Peyer's patch (tissue), 4 donors: ENCODE measurements around the gene AKAP5. TPM values are rescaled to one million over a fixed set of nuclear protein-coding genes. Genes with fewer than 3 reads are reported as not detected.

Experiments
- DNase-seq, 3 donors: peaks; one replicate each; pipeline ENCODE4 v3.0.0-alpha.2; 2017 to 2019
- H3K27ac ChIP-seq, 4 donors: fragments of 200-600 bp; sonication (generic); one replicate each; pipeline ENCODE4 v1.5.1; 2016 to 2019
- H3K27me3 ChIP-seq, 2 donors: fragments of 200-600 bp; sonication (generic); one replicate each; pipeline ENCODE4 v1.5.1; 2019
- H3K36me3 ChIP-seq, 3 donors: fragments of 200-600 bp; sonication (generic); one replicate each; pipeline ENCODE4 v1.5.1; 2016 to 2019
- H3K4me1 ChIP-seq, 4 donors: fragments of 200-600 bp; sonication (generic); one replicate each; pipeline ENCODE4 v1.5.1; 2016 to 2019
- H3K4me3 ChIP-seq, 4 donors: fragments of 200-600 bp; sonication (generic); 1 replicate in 3 of 4; 2 replicates in 1 of 4; pipeline ENCODE4 v1.5.1; 2016 to 2019; ENCODE audit warnings: mild to moderate bottlenecking in 1 of 4
- H3K9me3 ChIP-seq, 4 donors: fragments of 200-600 bp; sonication (generic); one replicate each; pipeline ENCODE4 v1.5.1; 2016 to 2019; ENCODE audit warnings: mild to moderate bottlenecking in 1 of 4
- POLR2A ChIP-seq, 2 donors: fragments of 450-650 bp; IDR thresholded peaks; one replicate each; pipeline ENCODE4 v1.5.1; 2017; ENCODE audit warnings: antibody characterized with exemption in 2 of 2, mild to moderate bottlenecking in 2 of 2, moderate library complexity in 2 of 2
- total RNA-seq, 4 donors: library from RNA; depleted of rRNA; stranded (reverse); fragments of >200 nt; gene quantifications; one replicate each; pipeline ENCODE4 v1.1.0, GENCODE V29; 2016
- TF ChIP-seq, protein P1 (sequence below), 6 experiments: fragments of 450-650 bp in 4 of 6; fragments of 200-600 bp in 2 of 6; sonication (generic) in 1 of 6; IDR thresholded peaks; one replicate each; pipeline ENCODE4 v1.5.1; 2017 to 2019; ENCODE audit warnings: antibody characterized with exemption in 6 of 6, mild to moderate bottlenecking in 3 of 6, moderate library complexity in 1 of 6

Gene AKAP5
- total RNA-seq, 4 donors from 2014 or later = 0.57 to 2.8 (median 2.4) TPM

DNA sequence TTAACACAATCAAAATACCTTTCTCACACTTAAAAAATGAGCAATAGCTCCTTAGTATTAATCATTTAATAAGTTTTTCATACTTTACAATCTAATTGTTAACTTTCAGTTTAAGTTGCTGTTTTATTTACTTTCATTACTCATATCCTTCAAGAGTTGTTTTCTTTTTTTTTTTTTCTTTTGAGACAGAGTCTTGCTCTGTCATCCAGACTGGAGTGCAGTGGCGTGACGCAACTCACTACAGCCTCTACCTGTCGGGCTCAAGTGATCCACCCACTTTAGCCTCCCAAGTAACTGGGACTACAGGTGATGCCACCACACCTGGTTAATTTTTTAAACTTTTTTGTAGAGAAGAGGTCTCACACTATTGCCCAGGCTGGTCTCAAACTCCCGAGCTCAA is 55.4 kb downstream of the AKAP5 start:
- no peaks in the 10 kb centered on the region for H3K27me3 ChIP-seq
- H3K9me3 ChIP-seq = no peaks in the 10 kb centered on the region
- TF ChIP-seq POLR2A (IDR thresholded peaks at IDR 0.05) = no peak
- H3K4me1 ChIP-seq = no peaks in the 10 kb centered on the region
- peaks cover 0 to 21% (median 0%) of the 10 kb centered on the region in 3 donors for H3K36me3 ChIP-seq
- H3K27ac ChIP-seq = no peak overlapping the region
- no peak overlapping the region for H3K4me3 ChIP-seq
- no peak for DNase-seq

DNA sequence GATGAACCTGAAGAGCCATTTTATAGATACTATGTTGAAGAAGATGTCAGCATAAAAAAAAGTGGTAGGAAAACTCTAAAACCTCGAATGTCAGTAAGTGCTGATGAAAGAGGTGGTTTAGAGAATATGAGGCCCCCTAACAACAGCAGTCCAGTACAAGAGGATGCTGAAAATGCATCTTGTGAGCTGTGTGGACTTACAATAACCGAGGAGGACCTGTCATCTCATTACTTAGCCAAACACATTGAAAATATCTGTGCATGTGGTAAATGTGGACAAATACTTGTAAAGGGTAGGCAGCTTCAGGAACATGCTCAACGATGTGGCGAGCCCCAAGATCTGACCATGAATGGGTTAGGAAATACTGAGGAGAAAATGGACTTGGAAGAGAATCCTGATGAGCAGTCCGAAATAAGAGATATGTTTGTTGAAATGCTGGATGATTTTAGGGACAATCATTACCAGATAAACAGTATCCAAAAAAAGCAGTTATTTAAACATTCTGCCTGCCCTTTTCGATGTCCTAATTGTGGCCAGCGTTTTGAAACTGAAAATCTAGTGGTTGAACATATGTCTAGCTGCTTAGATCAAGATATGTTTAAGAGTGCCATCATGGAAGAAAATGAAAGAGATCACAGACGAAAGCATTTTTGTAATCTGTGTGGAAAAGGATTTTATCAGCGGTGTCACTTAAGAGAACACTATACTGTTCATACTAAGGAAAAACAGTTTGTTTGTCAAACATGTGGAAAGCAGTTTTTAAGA is 57.5 kb downstream of the AKAP5 start:
- no peak overlapping the region for H3K27ac ChIP-seq
- H3K4me1 ChIP-seq = no peaks in the 10 kb centered on the region
- no peak for DNase-seq
- no peaks in the 10 kb centered on the region for H3K27me3 ChIP-seq
- peaks cover 0 to 21% (median 0%) of the 10 kb centered on the region in 3 donors for H3K36me3 ChIP-seq
- H3K9me3 ChIP-seq = no peaks in the 10 kb centered on the region
- H3K4me3 ChIP-seq = no peak overlapping the region
- TF ChIP-seq, protein P1, sequence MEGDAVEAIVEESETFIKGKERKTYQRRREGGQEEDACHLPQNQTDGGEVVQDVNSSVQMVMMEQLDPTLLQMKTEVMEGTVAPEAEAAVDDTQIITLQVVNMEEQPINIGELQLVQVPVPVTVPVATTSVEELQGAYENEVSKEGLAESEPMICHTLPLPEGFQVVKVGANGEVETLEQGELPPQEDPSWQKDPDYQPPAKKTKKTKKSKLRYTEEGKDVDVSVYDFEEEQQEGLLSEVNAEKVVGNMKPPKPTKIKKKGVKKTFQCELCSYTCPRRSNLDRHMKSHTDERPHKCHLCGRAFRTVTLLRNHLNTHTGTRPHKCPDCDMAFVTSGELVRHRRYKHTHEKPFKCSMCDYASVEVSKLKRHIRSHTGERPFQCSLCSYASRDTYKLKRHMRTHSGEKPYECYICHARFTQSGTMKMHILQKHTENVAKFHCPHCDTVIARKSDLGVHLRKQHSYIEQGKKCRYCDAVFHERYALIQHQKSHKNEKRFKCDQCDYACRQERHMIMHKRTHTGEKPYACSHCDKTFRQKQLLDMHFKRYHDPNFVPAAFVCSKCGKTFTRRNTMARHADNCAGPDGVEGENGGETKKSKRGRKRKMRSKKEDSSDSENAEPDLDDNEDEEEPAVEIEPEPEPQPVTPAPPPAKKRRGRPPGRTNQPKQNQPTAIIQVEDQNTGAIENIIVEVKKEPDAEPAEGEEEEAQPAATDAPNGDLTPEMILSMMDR (IDR thresholded peaks at IDR 0.05) = no peak

Other genes starting within 250 kb of the AKAP5 start
- 1 to 10 TPM in 2 of 4 donors, under 1 TPM in 1, not detected in 1; 0.66 to 6.6 (median 1.1) TPM for gene ESR2, start 171.1 kb upstream of the AKAP5 start, total RNA-seq
- 10 to 100 TPM; 18.4 to 47.0 (median 25.4) TPM for gene MTHFD1, start 77.1 kb upstream of the AKAP5 start, total RNA-seq
- gene ZBTB25, start 38.3 kb downstream of the AKAP5 start, total RNA-seq = 10 to 100 TPM in 3 of 4 donors, 1 to 10 TPM in 1; 4.2 to 12.1 (median 11.4) TPM
- 10 to 100 TPM; 32.6 to 75.1 (median 49.1) TPM for gene ZBTB1, start 39.3 kb downstream of the AKAP5 start, total RNA-seq
- gene HSPA2, start 75.2 kb downstream of the AKAP5 start, total RNA-seq = 1 to 10 TPM; 4.2 to 9.9 (median 6.8) TPM
- gene PPP1R36, start 84.5 kb downstream of the AKAP5 start, total RNA-seq = 1 to 10 TPM in 3 of 4 donors, not detected in 1; 1.9 to 7.4 (median 2.1) TPM
- gene PLEKHG3, start 238.9 kb downstream of the AKAP5 start, total RNA-seq = 10 to 100 TPM; 18.2 to 45.5 (median 31.5) TPM